COLO668 (cell line): ENCODE measurements around the gene EPHB2.
"Not testable (repeated sequence)": the region's sequence is repeated elsewhere in the genome, so short reads cannot be mapped to it uniquely, and the experiment has no call there.

Experiments used
- DNase-seq: peaks from one replicate; lab custom pipeline; 2025; ENCODE audit not compliant: unreplicated experiment; lab: John Stamatoyannopoulos, UW

Gene EPHB2

DNA sequence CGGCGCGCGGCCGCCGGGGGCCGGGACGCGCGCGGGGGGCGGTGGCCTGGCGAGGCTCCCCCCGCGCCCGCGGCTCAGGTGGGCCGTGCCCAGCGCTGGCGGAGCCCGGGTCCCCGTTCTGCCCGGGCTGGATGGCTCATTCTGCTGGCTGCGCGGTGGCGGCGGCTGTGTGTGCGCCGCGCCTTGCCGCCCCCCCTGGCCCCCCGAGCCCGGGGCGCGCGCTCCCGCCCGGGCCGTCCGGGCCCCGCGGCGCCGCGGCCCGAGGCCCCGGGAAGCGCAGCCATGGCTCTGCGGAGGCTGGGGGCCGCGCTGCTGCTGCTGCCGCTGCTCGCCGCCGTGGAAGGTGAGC is at the start of gene EPHB2:
Gene EPHB2, plus strand, starts transcription at position 139 of the 349 bp plus-strand sequence. Its CDS starts 144 bp downstream, at position 283.
- peak; percentile 78 for DNase-seq

DNA sequence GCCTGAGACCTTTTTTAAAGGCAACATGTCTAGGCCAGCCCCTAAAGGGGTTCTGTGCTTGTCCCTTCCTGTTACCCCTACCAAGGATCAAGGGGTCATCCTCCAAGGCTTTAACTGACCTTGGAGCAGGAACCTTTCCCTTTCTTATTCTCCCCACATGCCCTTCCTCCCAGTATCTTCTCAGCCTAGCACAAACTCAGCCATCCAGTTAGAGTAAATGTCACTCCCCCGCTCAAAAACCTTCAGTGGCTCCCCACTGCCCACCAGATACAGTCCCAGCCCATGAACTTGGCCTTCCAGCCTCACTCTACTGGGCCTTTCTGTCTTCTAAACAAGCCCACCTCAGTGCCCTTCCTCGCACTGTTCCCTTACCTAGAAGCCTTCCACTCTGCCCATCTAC is 48.8 kb upstream of the EPHB2 start:
- DNase-seq, result no peak

DNA sequence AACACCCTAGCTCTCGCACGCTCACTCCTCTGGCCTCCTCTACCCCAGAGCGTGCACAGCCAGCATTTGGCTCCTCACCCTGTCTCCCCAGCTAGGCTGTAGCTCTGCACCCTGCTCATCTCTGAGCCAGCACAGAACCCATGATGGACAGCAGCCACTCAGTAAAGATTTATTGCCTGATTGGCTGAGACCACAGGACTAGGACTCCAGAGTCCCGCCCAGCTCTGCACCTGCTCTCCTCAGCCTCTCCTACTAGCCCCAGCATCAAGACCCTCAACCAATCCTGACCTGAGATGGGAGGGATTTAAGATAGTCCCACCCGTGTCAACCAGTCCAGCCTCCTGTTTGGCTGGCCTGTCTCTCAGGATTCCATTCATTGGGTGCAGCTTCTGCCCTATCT is 48.3 kb upstream of the EPHB2 start:
- DNase-seq, result no peak

DNA sequence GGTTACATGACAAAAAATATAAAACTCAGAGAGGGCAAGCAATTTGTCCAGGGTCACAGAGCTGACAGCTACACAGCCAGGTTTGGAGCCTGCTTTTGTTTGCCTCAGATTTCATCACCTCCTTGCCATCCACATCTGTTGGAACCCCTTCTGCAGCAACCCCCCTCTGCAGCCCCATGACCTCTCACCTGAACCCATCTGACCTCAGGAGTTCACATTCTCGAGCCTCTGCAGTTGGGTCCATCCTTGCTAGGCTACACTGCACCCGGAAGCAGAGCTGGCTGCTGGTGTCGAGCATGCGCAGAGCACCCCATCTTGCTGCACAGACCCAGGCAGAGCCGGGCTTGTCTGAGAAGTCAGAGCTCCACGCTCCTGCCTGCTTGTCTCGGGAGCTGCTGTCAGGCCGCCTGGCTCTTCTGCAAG is 47.6 kb upstream of the EPHB2 start:
- no peak for DNase-seq

DNA sequence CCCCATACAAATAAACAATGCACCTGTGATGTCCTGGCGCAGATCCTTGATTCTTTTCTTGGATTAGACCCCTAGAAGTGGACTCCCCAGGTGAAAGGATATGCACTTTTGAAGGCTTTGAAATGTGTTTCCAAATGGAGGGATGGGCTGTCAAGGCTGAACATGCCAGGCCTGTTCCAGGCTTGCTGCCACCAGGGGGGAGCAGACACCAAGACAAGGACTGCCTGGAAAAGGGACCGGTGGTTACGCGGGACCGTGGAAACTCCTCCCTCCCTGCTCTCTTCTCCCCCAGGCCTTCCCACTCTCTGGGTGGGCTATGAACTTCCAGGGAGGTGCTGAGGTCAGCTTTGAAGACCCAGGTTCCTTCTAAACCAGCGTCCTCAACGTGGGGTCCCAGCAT is 44.9 kb upstream of the EPHB2 start:
- peak; percentile 65 for DNase-seq

DNA sequence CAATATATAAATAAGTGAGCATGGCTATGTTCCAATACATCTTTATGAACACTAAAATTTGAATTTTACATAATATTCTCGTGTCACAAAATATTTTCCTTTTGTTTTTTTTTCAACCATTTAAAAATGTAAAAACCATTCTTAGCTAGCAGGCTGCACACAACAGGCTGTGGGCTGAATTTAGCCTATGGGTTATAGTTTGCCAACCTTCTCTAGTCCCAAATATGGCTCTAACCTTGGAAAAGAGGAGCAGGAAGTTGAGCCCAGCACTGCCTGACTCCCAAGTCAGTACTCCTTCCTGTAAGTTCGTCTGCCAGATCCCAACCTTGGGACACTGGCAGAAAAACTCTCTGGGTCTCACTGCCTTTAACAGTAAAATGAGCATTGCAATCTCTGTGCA is 44.2 kb upstream of the EPHB2 start:
- DNase-seq, result no peak

DNA sequence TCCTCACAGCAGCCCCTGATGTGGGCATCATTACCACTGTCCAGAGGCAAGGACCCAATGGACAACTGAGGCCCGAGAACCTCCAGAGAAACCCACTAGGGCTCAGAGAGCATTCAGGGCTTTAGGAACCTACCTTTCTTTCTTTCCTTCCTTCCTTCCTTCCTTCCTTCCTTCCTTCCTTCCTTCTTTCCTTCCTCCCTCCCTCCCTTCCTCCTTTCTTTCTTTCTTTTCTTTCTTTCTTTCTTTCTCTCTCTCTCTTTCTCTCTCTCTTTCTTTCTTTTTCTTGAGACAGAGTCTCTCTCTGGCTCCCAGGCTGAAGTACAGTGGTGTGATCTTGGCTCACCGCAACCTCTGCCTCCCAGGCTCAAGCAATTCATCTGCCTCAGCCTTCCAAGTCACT is 41.8 kb upstream of the EPHB2 start:
- not testable (repeated sequence) for DNase-seq

DNA sequence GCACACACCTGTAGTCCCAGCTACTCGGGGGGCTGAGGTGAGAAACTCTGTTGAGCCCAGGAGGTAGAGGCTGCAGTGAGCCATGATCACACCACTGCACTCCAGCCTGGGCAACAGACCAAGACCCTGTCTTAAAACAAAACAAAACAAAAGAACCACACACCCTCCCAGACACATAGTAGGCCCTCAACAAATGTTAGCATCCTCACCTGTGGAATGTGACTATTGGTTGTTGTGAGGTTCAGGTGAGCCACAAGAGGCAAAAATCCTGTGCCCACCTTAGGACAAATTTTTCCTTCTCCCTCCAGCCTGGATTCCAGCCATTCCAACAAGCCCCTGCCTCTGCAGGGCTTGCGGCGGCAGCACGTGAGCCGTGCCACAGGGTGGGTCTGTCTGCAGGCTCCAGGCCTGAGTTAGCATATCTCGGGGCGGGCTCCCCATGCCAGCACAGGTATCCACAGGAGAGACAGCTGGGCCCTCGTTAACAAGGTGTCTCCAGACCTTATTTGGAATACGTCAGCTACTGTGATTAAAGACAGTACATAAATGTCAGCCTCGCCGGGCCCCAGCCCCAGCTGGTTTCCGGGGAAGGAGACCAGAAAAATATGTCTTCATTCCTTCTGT is 40.2 kb upstream of the EPHB2 start:
- peak; percentile 33 for DNase-seq

DNA sequence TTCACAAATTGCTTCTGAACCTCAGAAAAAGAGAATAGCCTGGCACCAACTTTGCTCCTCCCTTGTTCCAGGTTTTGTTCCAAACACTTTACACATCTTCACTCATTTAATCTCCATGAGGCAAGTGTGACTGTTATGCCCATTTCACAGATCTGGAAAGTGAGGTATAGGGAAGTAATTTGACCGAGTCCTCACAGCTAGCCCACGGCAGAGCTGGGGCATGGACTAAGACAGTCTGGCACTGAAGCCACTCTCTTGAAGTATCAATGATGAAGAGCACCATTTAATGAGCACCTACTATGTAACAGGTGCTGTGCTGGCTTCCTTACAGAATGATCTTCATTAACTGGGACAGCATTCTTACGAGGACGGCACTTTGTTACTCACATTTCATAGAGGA is 38.6 kb upstream of the EPHB2 start:
- DNase-seq, result no peak

DNA sequence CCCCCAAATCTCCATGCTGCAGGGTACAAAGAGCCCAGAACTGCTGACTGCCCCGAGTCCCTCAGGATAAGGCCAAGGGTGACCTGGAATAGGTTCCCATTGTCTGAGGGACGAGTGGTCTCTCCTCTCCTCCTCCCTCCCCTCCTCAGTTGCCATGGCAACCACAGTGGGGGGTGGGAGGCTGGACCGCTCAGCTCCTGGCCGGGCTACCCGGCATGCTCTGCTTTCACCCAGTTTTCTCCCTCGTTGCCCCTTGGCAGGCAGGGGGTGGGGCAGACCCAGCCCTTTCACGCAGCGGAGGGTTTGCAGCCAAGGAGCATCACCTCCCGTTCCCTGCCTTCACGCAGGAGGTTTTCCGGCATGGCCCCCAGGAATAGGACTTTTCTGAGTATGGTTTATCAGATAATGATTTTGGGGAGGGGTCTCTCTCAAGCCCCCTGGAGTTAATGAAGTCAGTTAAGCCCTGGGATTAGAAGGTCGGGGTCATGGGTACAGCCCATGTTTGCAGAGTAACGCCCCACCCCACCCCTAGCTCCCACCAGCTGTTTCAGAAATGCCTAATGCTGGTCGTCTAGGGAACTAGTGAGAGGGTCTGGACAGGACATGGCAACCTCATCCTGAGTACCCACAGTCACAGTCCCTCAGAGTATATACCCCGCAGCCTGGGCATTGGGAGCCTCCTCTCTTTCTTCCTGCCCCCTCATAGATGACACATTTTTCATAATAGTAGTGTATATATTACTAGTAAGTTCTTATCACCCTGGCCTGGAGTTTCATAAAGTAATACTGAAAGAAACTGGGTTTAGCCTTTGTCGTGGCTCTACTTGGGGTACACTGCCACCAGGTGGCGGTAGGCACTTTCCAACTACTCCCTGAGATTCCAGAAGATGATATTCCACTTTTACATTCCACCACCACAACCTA is 36.9 kb upstream of the EPHB2 start:
- DNase-seq, result peak; percentile 76

DNA sequence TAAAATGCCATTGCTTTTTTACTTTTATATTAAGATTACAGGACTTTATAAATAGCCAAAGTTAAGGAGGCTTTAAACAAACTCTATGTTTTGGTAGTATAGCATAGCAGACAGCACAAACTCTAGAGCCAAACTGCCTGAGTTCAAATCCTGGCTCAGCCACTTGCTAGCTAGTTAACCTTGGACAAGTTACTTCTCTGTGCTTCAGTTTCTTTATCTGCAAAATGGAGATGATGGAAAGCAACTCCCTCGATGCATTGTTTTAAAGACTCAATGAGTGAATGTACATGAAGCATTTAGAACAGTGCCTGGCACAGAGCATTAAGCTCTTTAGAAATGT is 36.3 kb upstream of the EPHB2 start:
- no peak for DNase-seq

DNA sequence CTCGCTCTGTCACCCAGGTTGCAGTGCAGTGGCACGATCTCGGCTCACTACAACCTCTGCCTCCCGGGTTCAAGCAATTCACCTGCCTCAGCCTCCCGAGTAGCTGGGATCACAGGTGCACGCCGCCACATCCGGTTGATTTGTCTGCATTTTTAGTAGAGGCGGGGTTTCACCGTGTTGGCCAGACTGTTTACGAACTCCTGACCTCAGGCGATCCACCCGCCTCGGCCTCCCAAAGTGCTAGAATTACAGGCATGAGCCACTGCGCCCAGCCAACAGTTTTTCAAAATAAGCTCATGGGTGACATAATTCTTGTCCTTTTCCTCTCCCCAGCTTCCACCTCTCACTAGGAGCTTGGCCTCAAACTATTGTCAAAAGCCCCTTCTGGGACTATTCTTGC is 34.5 kb upstream of the EPHB2 start:
- DNase-seq, result not testable (repeated sequence)

DNA sequence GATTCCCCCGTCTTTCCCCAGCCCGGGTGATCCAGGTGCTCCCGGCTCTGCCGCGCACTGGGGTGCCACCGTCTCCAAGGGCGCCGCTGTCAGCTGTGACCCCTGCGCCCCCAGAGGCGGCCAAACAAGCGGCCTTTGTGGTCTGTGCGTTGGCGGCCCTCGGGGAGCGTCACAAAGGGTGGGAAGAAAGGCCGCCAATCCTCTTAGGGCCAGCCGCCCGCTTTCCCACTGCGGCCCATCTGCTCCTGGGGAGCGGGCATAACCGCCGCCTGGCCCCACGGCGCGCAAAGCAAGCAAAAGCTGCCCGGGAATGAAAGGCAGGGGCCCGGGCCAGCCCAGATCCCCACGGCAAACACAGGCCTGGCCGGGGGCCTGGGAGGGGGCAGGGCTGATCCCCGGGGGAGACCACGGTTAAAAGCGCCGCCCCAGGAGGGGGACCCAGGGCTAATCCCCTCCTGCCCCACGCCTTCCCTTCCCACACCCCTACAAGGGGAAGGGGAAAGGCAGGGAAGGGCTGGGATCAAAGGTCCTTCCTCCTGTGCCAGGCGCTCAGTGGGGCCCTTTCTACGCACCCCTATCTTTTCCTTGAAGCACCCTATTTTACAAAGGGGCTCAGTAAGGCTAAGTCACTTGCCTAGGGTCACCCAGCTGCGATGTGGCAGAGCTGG is 33.6 kb upstream of the EPHB2 start:
- no peak for DNase-seq

DNA sequence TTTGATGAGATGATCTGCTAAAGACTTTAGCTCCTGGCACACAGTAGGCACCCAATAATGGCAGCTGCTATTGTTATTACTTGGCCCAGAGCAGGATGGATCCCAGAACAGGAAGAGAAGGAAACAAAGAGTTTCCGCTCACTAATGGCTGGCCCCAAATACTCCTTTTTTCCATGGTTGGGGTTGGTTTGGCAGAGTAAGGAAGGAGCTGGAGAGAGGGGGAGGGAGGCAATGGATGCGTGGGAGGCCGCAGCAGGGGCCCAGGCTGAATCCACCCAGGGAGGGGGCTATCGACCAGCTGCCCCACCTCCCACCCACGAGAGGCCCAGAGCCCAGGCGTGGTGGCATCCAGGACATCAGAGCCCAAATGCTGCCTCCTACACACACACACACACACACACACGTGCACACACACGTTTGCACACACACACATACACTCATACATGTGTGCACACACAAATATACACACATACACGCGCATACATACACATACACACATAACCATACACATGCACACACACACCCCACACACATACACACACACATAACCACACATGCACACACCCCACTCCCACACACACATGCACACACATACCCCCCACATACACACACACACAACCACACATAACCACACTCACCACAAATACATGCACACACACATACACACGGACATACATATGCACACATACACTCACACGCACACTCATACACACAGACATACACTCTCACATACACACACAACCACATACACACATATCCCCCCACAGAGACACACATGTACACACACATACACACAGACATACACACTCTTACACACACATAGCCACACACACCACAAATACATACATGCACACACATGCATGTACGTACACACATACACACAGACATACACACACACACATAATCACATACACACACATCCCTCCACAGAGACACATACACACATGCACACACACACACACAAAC is 32.4 kb upstream of the EPHB2 start:
- DNase-seq, result no peak

DNA sequence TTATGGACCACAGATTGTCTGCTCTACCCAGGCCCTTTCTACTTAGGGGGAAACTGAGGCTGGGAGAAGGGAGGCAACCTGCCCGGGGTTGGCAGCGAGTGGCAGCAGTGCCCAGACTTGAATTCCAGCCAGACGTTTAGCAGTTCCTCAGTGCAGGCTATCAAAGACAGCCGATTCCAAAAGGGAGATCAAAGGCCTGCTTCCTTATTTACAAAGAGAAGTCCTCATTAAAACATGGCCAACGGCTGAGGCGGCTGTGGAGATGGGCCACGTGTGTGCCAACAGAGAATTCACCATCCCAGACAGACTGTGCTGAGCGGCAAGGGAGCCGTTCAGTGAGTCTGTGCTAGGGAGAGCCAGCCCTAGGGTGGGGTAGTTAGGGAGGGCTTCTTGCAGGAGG is 29.9 kb upstream of the EPHB2 start:
- peak; percentile 46 for DNase-seq

DNA sequence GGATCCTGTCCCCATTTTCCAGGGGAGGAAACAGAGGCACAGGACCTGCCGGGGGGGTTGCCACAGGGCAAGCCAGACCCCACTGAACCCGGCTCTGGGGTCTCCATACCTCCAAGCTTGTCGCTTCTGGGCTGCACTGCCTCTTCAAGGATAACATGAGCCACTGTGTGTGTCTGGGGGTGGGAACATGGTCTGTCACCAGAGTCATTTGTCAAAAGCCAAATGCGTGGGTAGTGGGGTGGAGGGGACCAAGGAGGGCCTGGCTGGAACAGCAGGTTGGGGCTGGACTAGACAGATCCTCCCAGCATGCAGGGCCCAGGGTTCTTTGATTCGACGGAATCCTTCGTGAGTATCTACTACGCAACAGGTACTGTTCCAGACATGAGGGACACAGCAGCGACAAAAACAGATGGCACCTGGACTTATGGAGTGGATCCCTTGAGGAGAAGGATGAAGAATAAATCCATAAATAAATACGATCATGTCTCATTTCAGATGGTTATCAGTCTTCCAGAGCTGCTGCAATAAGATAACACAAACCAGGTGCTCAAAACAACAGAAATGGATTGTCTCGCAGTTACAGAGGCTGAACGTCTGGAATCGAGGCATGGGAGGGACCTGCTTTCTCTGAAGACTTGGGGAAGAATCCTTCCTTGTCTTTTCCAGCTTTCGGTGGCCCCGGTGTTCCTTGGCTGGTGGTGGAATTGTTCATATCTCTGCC is 28.9 kb upstream of the EPHB2 start:
- no peak for DNase-seq

DNA sequence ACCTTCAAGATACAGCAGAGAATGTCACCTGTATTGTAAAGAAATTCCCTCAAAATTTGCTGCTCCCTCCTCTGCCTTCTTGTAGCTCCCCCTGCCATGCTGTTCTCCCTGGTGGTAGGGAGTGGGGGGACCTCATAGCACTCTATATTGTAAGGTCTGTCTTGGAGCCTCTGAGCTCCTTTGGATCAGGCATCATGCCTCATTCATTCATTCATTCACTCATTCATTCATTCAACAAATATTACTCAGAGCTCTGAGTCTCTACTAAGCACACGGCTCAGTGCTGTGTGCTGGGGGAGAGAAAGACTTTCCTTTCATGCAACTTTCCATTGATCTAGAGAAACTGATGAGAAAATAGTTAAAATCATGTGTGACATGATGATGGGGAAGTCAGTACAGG is 27.1 kb upstream of the EPHB2 start:
- DNase-seq, result no peak

DNA sequence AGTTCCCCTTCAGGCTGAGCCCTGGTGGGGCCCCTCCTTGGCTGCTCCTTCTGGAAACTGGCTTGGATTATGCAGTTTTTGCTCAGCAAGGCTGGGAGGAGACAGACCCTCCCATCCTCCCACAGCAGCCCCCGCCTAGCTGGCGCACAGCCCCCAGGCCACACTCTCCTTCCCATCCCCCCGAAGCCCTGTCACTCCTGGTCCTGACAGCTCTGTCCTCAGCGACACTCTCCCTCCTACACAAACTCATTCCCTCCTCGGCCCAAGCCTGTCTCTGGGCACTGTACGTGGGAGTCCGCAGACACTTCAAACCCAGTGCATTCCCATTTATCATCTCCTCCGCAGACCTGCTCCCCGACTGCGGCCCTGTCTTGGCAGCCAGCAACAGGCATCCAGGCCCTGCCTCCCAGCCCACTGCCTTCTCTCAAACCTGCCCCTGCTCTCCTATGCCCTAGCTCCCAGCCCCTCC is 25.0 kb upstream of the EPHB2 start:
- no peak for DNase-seq

DNA sequence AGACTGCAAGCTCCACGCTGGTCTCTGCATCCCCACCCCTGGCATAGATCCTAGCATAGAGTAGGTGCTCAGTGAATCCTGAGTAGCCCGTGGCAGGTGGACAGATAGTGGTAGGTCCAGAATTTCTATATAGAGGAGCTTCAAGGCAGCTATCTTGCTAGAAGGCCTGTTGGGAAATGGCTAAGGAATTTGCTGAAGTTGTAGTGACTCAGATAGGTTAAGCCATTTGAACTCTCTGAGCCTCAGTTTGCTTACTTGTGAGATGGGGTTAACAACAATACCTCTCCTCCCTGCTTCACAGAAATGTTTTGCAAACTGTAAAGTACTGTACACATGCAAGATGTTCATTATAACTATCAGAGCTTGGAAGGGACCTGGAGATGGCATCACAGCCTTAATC is 23.4 kb upstream of the EPHB2 start:
- DNase-seq, result no peak

DNA sequence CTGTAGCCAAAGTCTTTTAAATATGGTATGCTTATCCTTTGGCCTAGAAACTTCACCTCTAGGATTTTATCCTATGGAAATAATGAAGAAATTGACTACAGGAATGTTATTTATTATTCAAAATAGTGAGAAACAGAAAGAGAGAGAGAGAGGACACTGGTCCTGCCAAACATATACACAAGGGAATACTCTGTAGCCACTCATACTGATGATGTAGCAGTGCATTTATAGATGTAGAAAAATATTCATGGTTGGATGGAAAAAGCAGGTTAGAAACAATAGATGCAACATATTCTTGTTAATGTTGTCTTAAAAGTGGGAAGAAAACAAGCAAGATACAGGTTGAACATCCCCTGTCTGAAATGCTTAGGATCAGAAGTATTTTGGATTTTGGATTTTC is 22.2 kb upstream of the EPHB2 start:
- DNase-seq, result no peak
